GM21381 (cell line): Measurements from ENCODE around the gene KCTD5.
"Not testable (repeated sequence)": the region's sequence is repeated elsewhere in the genome, so short reads cannot be mapped to it uniquely, and the experiment has no call there.

Experiments used
- ATAC-seq: cut with Tn5 transposase; IDR thresholded peaks from one replicate; pipeline ENCODE4 v1.9.1; 2021; ENCODE audit warnings: mild to moderate bottlenecking, moderate library complexity; ENCODE audit not compliant: unreplicated experiment

KCTD5 gene

GRCh38 chr16:2696601-2697250 lies 14.4 kb downstream of the KCTD5 start:
- not testable (repeated sequence) for ATAC-seq

- ATAC-seq, result no peak
These were observed 15.2 kb downstream of the KCTD5 start for GRCh38 chr16:2697401-2697948.

DNA sequence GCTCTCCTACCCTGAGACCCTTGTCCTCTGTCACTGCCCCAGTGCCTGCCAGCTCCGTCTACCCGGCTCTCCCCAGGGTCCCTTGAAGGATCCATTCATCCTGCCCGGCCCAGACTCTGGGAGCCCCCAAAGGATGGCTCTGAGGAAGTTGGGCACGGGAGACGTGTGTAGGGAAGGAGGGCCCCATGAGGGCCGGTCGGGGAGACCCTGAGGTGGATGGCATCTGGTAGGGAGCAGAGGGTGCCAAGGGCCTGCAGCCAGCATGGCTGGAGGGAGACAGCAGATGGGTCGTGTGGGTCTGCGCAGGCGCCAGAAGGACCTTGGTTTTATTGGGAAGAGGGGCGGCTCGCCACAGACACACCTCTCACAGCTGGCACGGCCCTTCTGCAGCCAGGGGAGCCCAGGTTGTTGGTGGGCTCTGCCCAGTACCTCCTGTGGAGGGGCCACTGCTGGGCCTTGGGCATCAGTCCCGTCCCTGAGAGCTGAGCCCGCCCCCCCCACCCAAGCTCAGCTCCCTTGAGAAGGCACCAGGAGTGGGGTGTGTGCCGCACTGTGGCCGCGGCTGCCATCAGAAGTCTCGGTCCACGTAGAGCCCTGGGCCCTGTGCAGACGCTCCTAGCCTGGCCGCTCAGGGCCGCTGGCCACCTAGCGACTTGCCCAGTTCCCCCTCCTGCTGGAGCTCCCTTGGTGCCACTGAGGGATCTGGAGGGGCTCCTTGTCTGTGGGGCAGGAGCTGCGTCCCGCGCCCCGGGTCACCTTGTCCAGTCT lies 16.0 kb downstream of the KCTD5 start:
- ATAC-seq, result no peak

DNA sequence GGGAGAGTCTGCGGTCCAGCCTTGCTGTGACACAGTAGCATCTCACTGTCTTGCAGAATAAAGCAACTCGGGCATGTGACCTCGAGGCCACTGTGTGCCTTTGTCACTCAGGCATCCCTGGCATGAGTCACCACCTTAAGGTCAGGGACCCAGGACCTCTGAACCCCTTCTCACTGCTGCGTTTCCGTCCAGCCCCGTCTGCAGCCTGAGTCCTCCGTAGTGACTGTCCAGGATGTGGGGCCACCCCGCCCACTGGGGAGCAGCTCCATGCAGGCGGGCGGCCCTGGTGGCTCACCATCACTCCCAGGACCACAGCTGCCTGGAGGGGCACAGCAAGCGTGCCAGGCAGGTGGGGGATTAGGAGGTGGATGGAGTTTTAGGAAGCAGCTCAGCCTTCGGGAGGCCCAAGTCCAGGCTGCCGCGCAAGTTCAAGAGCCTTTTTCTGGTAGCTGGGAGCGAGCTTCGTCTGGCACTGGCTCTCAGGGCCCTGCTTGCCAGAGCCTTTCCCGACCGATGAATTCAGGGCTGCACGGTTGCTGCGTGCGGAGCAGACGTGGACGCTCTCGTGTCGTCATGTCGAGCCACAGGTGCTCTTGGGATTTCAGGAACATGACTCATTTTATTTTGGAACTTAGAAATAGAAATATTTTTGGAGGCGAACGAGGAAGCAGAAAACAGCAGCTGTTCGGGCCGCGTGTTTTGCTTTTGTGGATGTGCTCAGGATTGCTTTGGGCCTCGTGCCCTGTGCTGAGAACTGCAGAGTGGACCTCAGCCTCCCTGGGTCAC lies 16.8 kb downstream of the KCTD5 start:
- ATAC-seq, result no peak

- no peak for ATAC-seq
These were observed 17.7 kb downstream of the KCTD5 start for GRCh38 chr16:2699791-2700600.

- no peak for ATAC-seq
These were observed 18.5 kb downstream of the KCTD5 start for GRCh38 chr16:2700786-2701185.

DNA sequence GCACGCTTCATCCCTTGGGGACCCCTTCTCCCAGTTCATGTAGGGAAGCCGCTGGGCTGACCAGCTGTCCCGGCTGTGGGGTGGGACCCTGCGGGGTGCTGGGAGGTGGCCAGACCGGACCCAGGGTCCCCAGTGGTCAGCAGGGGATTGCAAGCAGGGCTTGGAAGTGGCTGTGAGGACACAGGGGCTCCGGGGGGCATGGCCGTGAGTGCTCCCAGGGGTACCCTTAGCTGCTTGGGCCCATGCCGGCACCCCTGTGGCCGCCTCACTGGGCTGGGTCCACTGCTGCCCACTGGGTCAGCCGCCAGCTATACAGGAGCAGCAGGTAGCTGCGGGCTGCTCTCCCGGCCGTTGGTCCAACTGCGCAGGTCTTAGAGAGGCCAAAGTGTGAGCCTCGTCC lies 18.9 kb downstream of the KCTD5 start:
- ATAC-seq, result no peak

GRCh38 chr16:2701713-2702437 lies 19.6 kb downstream of the KCTD5 start:
- ATAC-seq, result no peak

DNA sequence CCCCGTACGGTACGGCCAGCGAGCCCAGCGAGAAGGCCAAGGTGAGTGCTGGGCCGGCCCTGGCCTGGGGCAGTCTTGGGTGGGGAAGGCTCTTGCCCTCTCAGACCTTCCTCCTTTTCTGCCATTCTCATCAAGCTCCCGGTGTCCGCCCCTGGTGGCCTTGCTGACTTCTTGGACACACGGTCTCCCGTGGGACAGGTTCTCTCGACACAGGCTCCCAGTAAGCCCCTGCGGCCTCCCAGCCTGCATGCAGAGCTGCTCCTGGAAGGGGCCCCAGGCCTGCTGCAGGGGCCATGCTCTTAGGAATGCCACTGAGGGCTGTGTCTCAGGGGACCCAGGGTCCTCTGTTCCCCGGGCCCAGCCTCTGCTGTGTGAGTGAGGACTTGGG lies 20.1 kb downstream of the KCTD5 start:
- ATAC-seq, result no peak

DNA sequence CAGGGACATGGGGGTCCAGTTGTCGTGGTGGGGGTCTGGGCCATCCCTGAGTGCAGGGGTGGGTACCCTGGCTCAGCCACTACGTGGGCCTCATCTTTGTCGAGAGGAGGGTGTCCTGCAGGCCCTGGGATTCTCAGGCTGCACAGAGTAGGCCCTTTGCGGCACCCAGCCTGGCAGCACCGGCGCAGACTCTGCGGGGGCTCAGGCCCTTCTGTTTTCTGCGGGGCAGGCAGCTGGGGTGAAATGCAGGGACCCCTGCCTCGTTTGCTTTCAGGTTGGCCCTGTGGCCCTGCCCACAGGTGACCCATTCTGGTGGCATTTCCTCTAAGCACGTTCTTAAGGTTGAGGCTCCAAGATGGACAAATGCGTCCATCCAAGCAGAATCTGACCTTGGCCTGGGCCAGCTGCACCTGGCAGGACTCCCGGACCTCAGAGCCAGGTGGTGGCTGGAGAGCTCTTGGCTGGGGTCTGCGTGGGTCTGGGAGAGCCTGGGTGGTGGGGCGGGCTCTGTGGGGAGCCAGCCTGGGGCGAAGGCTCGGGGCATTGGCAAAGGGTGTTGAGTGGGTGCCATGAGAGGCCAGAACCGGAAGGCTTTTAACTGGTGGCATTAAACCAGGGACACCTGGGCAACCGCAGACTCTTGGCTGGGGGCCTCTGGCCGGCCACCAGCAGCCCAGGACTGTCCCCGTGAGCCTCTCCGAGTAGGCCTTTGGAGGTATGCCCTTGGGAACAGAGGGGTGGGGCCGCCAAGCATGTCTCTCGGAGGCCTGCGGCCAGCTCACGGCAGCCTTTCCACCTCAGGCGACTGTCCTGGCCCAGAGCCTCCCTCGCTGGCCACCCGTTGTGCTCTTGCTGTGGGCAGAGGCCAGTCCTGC lies 20.8 kb downstream of the KCTD5 start:
- no peak for ATAC-seq

- ATAC-seq, result no peak
These were observed 22.1 kb downstream of the KCTD5 start for GRCh38 chr16:2704166-2704982.

DNA sequence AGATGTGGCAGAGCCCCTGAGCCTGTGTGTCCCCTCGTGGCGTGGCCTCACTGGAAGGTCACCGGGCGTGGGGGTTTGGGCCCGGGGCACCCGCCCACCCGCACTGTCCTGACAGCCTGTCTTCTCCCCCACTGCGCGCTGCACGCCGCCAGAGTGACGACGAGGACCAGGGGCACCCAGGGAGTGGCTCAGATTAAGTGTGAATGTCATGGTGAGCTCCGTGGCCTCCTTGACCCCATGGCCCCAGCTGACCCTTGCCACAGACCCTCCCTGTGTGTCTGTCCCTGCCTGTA lies 22.6 kb downstream of the KCTD5 start:
- no peak for ATAC-seq

DNA sequence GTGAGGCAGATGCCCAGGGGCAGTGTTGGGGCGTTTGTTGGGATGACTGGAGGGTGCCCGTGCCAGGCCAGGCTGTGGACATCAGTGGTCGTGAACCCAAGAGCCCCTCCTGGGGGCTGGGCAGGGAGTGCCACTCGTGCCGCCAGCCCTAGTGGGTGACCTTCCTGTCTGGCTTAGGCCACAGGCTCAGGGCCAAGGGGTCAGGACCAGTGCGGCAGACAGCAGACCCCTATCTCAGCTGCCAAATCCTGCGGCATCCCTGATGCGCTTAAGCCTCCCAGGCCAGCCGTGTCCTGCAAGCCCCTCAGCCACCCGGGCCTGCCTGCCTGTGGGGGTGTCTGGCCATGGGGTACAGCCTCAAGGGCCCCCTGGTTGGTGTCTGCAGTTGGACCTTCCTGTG lies 23.0 kb downstream of the KCTD5 start:
- no peak for ATAC-seq

GRCh38 chr16:2706085-2706484 lies 23.8 kb downstream of the KCTD5 start:
- no peak for ATAC-seq

DNA sequence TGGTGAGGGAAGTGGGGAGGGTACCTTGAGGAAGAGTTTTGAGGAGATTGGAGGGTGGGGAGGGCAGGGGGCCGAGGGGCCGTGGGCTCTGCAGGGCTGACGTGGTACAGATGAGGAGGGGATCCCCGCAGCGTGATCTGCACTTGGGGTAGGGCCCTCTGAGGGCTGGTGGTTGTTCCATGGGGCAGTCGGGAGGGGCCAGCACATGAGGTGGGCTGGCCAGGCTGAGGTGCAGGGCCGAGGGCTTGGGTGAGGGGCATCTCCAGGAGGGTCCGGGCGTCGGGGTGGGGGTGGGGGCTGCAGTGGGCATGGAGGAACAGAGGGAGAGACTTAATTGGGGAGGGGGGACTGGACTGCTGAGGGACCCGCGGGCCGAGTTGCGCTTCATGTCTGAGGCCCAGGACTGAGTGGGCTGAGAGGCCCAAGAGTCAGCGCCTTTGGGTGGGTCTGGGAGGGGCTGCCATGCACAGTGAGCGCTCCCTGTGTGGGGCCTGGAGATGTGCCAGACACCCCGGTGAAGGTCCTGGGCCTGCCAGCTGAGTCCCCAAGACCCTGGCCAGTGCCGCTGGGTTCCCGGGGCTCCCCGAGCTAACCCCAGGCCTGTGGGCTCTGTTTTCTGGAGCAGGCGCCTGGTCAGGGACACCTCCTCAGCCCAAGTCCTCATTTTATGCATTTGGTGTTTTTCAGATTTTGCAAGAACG lies 24.4 kb downstream of the KCTD5 start:
- ATAC-seq, result no peak

GRCh38 chr16:2707368-2708289 lies 25.3 kb downstream of the KCTD5 start:
- ATAC-seq, result no peak

DNA sequence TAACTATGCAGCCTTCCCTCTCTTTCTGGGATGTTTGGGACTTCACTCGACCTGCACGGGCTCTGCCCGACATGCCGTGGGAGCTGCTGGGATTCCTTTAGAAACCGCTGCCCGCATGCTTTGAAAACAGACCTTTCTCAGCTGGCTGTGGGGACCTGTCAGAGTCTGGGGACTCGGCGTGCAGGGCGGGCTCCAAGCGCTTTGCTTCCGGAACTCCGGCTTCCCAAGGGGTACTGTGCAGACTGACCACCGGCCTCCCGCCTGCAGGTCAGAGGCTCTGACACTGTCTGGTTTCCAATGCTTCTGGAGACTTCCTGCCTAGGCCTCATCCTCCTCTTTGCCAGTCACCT lies 25.9 kb downstream of the KCTD5 start:
- no peak for ATAC-seq
